Neural progenitor cell (in vitro differentiated cells): Measurements from ENCODE around the gene ST8SIA3.
"Not testable (repeated sequence)": the region's sequence is repeated elsewhere in the genome, so short reads cannot be mapped to it uniquely, and the experiment has no call there.

ENCODE experiments used
- EZH2 ChIP-seq: fragments of 200-600 bp; sonication (generic); IDR thresholded peaks from 2 replicates; pipeline ENCODE4 v1.6.1; 2017; ENCODE audit warnings: antibody characterized with exemption, mild to moderate bottlenecking, moderate library complexity
- EZH2phosphoT487 ChIP-seq: fragments of 200-600 bp; sonication (generic); IDR thresholded peaks from 2 replicates; pipeline ENCODE4 v1.6.1; 2017; ENCODE audit warnings: antibody characterized with exemption
- TF ChIP-seq, protein P1 (sequence below): fragments of 200-600 bp; sonication (generic); IDR thresholded peaks from 2 replicates; pipeline ENCODE4 v1.5.1; 2017; ENCODE audit warnings: antibody characterized with exemption, mild to moderate bottlenecking

DNA sequence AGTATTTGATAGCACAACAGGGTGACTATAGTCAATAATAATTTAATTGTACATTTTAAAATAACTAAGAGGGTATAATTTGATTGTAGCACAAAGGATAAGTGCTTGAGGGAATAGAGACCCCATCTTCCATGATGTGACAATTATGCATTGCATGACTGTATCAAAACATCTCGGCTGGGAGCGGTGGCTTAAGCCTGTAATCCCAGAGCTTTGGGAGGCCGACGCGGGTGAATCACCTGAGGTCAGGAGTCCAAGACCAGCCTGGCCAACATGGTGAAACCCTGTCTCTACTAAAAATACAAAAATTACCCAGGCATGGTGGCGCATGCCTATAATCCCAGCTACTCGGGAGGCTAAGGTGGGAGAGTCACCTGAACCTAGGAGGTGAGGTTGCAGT lies 44.5 kb downstream of the ST8SIA3 start:
- TF ChIP-seq, protein P1, sequence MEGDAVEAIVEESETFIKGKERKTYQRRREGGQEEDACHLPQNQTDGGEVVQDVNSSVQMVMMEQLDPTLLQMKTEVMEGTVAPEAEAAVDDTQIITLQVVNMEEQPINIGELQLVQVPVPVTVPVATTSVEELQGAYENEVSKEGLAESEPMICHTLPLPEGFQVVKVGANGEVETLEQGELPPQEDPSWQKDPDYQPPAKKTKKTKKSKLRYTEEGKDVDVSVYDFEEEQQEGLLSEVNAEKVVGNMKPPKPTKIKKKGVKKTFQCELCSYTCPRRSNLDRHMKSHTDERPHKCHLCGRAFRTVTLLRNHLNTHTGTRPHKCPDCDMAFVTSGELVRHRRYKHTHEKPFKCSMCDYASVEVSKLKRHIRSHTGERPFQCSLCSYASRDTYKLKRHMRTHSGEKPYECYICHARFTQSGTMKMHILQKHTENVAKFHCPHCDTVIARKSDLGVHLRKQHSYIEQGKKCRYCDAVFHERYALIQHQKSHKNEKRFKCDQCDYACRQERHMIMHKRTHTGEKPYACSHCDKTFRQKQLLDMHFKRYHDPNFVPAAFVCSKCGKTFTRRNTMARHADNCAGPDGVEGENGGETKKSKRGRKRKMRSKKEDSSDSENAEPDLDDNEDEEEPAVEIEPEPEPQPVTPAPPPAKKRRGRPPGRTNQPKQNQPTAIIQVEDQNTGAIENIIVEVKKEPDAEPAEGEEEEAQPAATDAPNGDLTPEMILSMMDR, result not testable (repeated sequence)
- not testable (repeated sequence) for TF ChIP-seq EZH2phosphoT487, EZH2
